ENCODE measurements around the gene SLC1A2. TPM values are rescaled to one million over a fixed set of nuclear protein-coding genes. Genes with fewer than 3 reads are reported as not detected.

SLC1A2 gene
- total RNA-seq, 2 donors from 2014 or later: 0.10 to 0.13 TPM

GRCh38 chr11:35261197-35261596, 158.2 kb downstream of the SLC1A2 start:
- Histone ChIP-seq H3K4me1 (no peaks in the 10 kb centered on the region), H3K4me3 (no peak overlapping the region), H3K9ac (ENCODE audit: low read depth in 2 of 2, low read length in 2 of 2) (no peak overlapping the region), H3K27me3 (no peaks in the 10 kb centered on the region), H3K36me3 (no peaks in the 10 kb centered on the region), H3K9me3 (no peaks in the 10 kb centered on the region), H3K27ac (no peak overlapping the region)
- no peak for TF ChIP-seq CTCF (IDR thresholded peaks at IDR 0.05)
- DNase-seq: no peak
- intact Hi-C loops (cut with DNase I): no loop called here

GRCh38 chr11:35260342-35260985, 158.9 kb downstream of the SLC1A2 start:
- Histone ChIP-seq H3K9me3 (no peaks in the 10 kb centered on the region), H3K36me3 (no peaks in the 10 kb centered on the region), H3K27me3 (no peaks in the 10 kb centered on the region), H3K9ac (ENCODE audit: low read depth in 2 of 2, low read length in 2 of 2) (no peak overlapping the region), H3K4me1 (no peaks in the 10 kb centered on the region), H3K27ac (no peak overlapping the region), H3K4me3 (no peak overlapping the region)
- intact Hi-C loops (cut with DNase I): no loop called here
- DNase-seq: no peak
- TF ChIP-seq CTCF (IDR thresholded peaks at IDR 0.05): no peak

GRCh38 chr11:35259529-35259928, 159.8 kb downstream of the SLC1A2 start:
- intact Hi-C loops (cut with DNase I): no loop called here
- Histone ChIP-seq H3K9me3 (no peaks in the 10 kb centered on the region), H3K27ac (no peak overlapping the region), H3K27me3 (no peaks in the 10 kb centered on the region), H3K4me1 (no peaks in the 10 kb centered on the region), H3K36me3 (no peaks in the 10 kb centered on the region), H3K4me3 (no peak overlapping the region), H3K9ac (ENCODE audit: low read depth in 2 of 2, low read length in 2 of 2) (no peak overlapping the region)
- no peak for TF ChIP-seq CTCF (IDR thresholded peaks at IDR 0.05)
- no peak for DNase-seq

- no peak for TF ChIP-seq CTCF (IDR thresholded peaks at IDR 0.05)
- intact Hi-C loops (cut with DNase I): no loop called here
- Histone ChIP-seq H3K36me3 (no peaks in the 10 kb centered on the region), H3K27me3 (no peaks in the 10 kb centered on the region), H3K27ac (no peak overlapping the region), H3K9ac (ENCODE audit: low read depth in 2 of 2, low read length in 2 of 2) (no peak overlapping the region), H3K4me1 (no peaks in the 10 kb centered on the region), H3K9me3 (no peaks in the 10 kb centered on the region), H3K4me3 (no peak overlapping the region)
- no peak for DNase-seq
Observed at GRCh38 chr11:35257281-35257680, 162.1 kb downstream of the SLC1A2 start.

- H3K9me3 ChIP-seq: no peaks in the 10 kb centered on the region
- intact Hi-C loops (cut with DNase I): no loop called here
- no peak for TF ChIP-seq CTCF (IDR thresholded peaks at IDR 0.05)
- H3K27me3 ChIP-seq: no peaks in the 10 kb centered on the region
- no peak overlapping the region for H3K9ac ChIP-seq (ENCODE audit: low read depth in 2 of 2, low read length in 2 of 2)
- H3K4me3 ChIP-seq: no peak overlapping the region
- H3K27ac ChIP-seq: no peak overlapping the region
- no peaks in the 10 kb centered on the region for H3K4me1 ChIP-seq
- no peaks in the 10 kb centered on the region for H3K36me3 ChIP-seq
- DNase-seq: no peak
Observed at GRCh38 chr11:35256296-35256695, 163.1 kb downstream of the SLC1A2 start.
